Dermis blood vessel endothelial cell (primary cell): ENCODE data around the gene DCLRE1C. TPM values are rescaled to one million over a fixed set of nuclear protein-coding genes. Genes with fewer than 3 reads are reported as not detected.
"Not testable (repeated sequence)": the region's sequence is repeated elsewhere in the genome, so short reads cannot be mapped to it uniquely, and the experiment has no call there.

Source experiments
- DNase-seq: peaks from one replicate; pipeline ENCODE4 v3.0.0; 2010
- total RNA-seq: library from RNA; depleted of rRNA; stranded (reverse); fragments of >200 nt; gene quantifications from 2 replicates; pipeline ENCODE4 v1.2.3, GENCODE V29; 2014

DCLRE1C gene
- total RNA-seq, 1 donor from 2014 or later = 8.8 TPM

DNA sequence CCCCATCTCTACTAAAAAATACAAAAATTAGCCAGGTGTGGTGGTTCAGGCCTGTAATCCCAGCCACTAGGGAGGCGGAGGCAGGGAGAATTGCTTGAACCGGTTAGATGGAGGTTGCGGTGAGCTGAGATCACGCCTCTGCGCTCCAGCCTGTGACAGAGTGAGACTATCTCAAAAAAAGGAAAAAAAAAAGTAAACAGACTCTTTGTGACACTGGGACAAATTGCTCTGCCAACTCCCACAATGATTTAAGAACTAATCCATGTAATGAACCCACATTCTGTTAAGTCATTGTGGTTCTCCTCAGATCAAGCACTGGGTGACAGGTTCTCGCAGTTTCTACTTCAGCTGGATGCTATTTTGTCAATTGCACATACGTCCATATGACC is 11.0 kb downstream of the DCLRE1C start:
- DNase-seq = not testable (repeated sequence)

DNA sequence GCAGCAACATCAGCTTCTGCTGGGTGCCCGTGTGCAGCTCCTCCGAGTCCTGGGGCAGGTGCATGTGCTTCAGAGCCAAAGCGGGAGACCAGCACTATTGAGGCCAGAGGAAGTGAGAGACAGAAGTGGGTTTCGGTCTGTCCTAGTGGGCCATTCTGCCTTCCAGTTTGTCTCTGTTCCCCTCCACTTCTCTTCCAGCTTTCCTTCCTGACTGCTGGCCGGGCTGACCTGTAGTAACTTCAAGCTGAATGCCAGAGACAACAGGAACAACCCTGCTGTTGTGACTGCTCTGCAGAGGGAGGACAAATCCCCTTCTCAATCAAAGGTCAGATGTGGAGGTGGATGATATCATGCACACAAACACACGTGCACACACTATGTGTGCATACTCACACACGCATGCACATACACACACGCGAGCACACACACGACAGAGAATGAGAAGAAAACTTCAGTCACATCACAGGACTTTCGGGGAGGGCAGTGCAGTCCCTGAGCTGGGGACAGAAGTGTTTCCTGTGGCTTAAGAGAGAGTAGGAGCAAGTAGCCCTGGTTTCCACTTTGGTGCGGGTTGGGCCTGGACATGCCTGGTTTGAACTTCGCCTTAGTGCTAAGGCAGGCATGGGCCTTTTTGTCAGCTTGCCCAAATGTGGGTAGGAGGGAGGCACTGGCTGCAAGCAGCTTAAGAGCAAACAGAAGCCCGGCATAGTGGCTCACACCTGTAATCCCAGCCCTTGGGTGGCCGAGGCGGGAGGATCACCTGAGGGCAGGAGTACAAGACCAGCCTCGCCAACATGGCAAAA is 11.5 kb downstream of the DCLRE1C start:
- not testable (repeated sequence) for DNase-seq

DNA sequence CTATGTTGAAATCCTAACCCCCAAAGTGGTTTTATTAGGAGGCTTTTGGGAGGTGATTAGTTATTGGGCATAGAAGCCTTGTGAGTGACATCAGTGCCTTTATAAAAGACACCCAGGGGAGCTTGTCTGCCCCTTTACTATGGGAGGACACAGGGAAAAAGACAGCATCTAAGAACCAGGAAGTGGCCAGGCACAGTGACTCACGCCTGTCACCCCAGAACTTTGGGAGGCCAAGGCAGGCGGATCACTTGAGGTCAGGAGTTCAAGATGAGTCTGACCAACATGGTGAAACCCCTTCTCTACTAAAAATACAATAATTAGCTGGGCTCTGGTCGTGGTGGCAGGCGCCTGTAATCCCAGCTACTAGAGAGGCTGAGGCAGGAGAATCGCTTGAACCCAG is 14.9 kb downstream of the DCLRE1C start:
- not testable (repeated sequence) for DNase-seq

DNA sequence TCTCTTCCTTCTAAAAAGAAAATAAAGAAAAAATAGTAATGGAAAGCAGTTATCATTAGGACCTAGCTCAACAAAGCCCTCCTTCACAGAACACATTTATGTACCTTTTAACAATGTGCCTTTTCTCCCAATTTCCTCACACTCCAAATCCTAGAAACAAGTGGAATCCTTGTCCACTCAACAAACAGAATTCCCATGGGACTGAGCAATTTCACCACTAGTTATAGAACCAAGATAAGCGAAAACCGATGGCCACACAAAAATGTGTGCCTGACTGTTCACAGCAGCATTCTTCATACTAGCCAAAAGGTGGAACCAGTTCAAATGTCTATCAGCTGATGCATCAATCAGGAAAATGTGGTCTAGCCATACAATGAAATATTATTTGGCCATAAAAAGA is 17.3 kb downstream of the DCLRE1C start:
- no peak for DNase-seq

DNA sequence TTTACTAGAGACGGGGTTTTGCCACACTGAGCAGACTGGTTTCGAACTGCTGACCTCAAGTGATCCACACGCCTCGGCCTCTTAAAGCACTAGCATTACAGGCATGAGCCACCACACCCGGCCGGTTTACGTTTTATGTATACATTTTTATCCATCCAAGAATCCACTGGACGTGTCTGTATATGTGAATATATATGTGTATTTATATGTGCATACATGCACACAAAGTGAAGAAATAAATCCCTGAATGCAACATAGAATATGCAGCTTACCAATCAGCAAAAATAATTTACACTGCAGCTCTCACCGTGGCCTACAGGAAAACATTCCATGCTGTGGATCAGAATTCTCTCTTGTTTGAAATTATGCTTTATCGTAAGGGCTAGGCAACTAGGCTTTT is 23.3 kb downstream of the DCLRE1C start:
- DNase-seq = no peak

DNA sequence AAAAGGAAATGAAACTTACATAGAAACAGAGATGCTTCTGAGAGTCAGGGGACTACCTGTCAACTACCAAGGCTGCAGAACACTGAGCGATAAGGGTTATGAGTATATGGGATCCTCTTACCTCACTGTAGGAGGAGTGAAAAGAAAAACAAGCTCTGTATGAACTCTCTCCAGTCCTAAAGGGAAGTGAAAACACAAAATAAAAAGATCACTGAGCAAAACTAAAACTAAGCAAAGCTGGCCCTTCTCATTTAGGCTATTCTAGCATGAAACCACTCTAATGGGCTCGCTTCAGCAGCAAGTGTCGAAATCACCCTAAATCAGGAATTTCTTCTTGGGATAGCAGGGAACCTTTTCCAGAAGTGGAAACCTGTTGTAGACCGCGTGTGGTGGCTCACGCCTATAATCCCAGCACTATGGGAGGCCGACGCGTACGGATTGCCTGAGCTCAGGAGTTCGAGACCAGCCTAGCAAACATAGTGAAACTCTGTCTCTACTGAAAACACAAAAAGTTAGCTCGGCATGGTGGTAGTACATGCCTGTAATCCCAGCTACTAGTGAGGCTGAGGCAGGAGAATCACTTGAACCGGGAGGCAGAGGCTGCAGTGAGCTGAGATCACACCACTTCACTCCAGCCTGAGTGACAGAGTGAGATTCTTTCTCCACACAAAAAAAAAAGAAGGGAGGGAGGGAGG is 27.0 kb downstream of the DCLRE1C start:
- DNase-seq = no peak

DNA sequence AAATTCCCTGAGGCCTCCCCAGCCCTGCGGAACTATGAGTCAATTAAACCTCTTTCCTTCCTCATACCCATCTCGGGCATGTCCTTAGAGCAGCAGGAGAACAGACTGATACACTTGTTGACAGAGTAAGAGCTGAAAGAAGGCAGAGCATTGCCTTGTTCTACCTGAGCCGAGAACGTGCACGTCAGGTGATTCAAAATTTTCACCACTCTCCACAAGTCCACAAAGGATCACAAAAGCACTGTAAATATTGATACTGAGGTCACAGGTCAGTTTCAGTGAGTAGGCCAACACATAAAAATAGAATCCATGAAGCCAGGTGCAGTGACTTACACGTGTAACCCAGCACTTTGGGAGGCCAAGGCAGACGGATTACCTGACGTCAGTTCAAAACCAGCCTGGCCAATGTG is 27.8 kb downstream of the DCLRE1C start:
- peak; percentile 3 for DNase-seq

DNA sequence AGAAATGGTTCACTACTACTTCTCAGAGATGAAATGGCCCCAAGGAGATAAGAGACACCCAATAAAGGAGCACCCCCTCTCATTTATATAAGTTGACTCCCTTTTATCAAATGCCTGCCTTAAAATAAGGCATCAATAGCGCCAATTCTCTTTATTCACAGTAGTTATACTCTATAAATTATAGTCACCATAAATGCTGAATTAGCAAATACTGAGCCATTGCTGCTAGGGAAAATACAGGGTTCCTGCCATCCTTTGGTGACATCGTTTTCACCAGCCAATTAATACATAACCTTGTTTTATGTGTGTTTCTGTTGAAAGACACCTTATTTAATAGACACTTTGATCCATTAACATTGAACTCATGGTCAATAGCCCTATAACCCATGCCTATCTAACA is 28.6 kb downstream of the DCLRE1C start:
- DNase-seq = no peak

DNA sequence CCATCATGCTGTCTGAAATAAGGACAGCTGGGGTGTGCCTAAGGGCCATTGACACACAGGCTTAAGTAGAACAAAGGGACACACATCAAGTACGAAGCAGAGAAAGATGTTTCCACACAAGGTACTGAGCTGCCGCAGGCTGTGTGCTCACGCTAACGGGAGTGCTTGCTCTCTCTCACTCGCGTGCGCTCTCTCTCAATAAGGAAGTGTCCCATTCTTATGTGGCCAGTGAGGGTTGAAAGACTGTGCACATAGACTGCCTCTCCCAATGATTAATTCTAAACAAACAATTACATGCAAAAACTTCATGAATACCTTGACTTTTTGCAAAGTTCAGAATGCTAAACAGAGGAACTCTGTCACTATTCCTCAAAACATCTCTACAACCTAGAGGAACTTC is 29.9 kb downstream of the DCLRE1C start:
- DNase-seq = no peak

DNA sequence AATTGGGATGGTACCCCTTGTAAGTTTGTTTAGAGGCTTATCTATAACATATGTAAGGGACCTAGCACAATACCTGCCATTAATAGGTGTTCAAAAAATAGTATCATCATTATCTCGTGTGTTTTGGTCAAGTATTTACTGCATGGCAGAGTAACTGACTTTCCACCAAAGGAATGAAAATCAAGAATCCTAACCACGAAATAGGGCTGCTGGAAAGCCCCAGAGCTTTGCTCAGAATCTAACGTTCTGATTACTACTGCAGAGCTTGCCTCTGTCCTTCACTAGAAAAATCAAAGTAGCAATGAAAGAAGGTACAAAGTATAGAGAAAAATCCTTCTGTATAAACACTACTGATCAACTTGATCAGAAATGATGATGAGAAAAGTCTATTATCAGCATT is 34.9 kb downstream of the DCLRE1C start:
- no peak for DNase-seq

DNA sequence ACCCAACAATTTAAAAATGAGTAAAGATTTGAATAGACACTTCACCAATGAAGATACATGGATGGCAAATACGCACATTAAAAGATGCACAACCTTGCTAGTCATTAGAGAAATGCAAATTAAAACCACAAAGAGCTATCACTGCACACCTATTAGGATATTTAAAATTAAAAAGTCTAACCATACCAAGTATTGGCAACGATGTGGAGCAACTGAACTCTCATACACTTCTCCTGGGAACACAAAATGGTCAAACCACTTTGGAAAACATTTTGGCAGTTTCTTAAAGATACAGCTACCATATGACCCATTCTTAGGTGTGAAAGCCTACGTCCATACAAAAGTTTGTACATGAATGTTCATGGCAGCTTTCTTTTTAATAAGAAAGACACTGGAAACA is 36.1 kb downstream of the DCLRE1C start:
- no peak for DNase-seq

DNA sequence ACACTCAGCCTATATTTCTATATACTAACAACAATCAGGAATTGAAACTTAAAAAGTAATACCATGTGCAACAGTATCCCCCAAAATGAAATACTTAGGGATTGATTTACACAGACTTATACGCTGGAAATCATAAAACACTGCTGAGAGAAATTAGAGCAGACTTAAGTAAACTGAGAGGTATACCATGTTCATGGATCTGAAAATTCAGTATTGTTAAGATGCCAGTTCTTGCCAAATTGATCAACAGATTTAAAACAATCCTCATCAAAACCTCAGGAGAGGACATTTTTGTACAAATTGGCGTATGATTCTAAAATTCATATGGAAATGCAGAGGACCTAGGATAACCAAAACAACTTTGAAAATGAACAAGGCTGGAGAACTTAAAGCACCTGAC is 37.3 kb downstream of the DCLRE1C start:
- DNase-seq = no peak

DNA sequence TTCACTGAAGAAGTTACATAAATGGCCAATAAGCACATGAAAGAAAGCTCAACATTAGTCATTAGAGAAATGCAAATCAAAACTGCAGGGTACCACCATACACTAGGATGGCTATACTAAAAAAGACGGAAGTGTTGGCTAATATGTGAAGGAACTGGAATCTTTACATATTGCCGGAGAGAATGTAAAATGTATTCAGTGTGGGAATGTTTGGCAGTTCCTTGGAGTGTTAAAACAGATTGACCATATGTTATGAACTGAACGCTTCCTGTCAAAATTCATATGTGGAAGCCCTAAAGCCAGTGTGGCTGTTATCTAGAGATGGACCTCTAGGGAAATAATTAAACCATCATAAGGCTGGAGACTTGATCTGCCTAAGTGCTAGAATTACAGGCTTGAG is 42.1 kb downstream of the DCLRE1C start:
- no peak for DNase-seq

DNA sequence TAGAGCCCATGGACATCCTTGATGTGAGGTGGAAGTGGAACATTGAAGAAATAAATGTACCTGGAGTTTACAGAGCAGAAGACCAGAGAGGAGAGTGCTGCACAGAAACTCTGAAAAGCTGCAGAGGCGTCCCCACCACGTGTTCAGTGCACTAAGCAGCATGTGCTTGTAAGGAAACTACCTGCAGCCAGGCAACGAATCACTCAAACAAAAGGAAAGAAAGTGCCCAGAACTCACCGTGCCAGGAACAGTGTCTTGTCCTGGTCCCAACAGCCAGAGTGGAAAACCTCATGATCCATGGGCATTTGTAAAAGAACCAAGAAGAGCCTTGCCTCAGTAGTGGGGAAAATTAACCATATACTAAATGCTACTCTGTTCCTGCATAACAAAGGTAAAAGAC is 42.9 kb downstream of the DCLRE1C start:
- DNase-seq = no peak

DNA sequence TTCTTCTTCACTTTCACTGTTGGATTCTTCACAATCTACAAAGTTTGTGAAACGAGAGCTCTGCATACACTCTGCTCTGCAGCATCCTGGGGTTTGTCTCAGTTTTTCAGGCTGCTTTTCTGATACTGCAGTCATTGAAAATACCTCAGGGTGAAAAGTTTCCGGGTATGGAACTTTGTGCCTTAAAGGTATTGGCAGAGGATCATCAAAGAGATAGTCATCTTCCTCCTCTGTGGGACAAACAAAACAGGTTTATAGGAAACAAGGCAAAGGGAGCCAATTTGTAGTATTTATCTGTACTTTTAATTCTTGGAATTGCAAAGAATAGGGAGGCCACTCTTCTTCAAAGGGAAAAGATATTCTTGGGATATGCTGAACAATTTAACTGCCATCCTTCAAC is 44.8 kb downstream of the DCLRE1C start:
- DNase-seq = no peak

DNA sequence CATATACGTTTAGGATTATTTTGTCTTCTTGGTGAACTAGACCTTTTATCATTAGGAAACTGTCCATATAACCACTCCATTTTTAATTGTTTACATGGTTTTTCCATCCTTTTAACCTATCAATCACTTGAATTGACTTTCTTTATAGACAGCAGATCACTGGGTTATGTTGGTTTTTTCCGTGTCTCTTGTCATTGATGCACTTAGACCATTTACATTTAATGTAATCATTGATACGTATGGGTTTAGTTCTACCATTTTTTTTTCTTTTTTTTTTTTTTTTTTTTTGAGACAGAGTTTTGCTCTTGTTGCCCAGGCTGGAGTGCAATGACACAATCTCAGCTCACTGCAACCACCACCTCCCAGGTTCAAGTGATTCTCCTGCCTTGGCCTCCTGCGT is 46.3 kb downstream of the DCLRE1C start:
- not testable (repeated sequence) for DNase-seq

DNA sequence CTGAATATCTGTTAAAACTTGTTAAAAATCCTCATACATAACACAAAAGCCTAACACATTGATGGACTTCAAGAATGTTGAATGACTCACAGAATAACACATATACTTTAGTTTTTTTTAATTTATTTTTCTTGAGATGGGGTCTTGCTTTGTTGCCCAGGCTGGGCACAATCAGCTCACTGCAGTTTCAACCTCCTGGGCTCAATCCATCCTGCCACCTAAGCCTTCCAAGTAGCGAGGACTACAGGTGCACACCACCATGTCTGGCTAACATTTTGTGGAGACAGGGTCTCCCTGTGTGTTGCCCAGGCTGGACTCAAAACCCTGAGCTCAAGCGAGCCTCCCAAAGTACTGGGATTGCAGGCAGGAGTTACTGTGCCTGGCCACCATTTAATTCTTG is 47.1 kb downstream of the DCLRE1C start:
- no peak for DNase-seq

DNA sequence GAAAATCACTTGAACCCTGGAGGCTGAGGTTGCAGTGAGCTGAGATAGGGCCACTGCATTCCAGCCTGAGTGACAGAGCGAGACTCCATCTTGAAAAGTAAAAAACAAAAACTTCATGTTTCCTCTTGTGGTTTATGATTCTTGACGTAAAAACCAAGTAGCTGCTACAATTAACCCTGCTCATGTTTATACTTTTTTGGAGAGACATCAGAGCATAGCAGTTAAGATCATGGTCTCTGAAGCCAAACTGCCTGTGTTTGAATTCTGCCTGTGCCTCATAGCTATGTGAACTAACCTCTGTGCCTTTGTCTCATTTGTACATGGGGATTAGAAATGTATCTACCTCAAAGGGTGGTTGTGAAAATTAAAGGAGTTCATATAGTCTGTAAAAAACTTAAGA is 48.0 kb downstream of the DCLRE1C start:
- no peak for DNase-seq

DNA sequence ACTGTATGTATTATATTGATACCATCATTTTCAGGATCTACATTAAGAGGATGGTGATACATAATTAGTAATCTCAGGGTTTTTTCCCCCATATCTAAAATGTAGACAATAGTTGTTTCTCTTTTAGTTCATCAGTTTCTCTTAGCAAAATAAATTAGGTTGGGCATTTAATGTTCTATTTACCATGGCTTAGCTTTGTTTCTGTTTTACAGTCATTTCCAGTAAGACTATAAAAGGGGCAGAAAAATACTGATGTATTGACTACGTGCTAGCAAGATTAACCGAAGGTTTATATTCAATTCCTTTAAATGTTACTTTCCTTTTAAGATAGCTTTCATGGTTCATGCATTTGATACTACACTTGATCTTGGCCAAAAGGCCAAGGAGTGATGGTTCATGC is 49.0 kb downstream of the DCLRE1C start:
- DNase-seq = no peak

DNA sequence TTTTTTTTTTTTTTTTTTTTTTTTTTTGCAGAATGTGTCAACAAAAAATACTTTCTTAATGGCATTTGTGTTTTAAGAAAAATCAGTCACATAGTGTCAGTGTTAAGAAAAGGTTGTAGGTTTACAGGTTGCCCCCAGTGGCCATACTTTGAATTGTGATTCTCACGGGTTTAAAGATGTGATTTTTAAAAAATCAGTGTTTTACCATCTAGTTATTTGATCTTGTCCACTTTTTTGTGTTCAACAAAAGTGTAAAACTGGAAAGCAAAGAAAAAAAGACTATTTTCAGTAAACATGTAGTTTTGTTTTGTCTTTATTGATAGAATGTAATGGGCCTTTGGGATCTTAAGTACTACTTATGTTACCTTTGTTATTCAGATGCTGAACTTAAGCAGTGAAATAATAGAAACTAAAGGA is 49.6 kb downstream of the DCLRE1C start:
- peak; percentile 54 for DNase-seq

DNA sequence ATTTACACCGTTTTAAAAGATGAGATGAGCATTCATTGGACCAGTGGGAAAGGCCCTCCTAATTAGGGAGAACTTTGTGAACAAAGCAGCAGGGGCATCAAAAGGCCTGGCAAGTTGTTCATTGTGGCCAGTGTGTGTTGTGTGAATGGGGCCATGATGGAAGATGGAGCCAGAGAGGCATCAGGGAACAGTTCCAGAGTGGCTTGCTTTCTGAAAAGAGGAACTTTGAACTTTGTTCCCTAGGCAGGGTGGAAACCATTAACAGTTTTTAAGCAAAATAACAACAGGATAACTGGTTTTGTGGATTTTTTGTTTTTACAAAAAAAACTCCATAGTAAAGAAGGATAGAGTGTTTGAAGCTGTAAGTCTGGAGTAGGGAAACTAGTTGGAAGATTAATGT is 62.7 kb downstream of the DCLRE1C start:
- no peak for DNase-seq

DNA sequence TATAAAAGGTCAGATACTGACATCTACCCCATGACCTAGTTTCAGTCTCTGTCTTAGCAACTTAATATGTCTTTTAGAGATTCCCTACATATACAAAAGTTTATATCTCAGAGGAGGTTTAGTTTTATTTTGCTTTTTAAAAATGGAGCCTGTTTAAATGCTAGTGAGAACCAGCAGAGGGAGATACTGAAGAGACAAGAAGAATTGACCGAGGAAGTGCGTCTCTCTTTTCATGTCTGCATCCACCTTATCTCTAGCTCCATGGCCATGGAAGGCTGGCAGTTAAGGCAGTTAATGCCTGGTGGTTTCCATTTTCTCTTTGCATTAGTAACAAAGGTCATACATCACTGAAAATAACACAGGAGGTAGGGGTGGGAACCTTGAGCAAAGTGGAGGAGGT is 64.6 kb downstream of the DCLRE1C start:
- DNase-seq = peak; percentile 17

DNA sequence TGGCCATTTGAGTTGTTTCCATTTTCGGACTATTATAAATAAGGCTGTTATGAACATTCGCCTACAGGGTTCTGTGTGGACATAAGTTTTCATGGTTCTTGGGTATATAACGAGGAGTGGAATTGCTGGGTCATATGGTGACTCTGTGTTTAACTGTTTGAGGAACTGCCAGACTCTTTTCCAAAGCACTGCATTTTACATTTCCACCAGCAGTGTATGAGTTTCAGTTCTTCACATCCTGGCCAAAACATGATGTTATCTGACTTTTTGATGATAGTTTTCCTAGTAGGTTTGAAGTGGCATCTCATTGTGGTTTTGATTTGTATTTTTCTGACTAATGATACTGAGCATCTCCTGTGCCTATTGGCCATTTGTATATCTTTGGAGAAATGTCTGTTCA is 69.8 kb downstream of the DCLRE1C start:
- DNase-seq = no peak

DNA sequence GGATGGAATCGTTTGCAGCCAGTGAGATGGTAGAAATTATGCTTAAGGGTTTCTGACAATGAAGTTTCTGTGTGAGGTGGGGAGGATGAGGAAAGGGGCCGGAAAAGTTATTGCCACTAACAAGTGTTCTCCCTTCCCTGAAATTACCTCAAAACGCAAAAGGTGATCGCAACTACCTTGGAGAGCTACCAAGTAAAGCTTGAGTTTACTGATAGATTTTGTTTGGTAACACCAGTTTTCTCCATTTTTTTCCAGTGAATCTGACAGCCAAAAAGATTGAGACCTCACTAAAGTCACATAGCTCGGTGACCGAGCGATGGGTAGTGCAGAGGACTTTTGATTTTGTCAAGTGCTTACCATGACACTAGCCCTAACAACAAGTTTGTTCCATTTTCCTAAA is 73.7 kb downstream of the DCLRE1C start:
- peak; percentile 16 for DNase-seq

DNA sequence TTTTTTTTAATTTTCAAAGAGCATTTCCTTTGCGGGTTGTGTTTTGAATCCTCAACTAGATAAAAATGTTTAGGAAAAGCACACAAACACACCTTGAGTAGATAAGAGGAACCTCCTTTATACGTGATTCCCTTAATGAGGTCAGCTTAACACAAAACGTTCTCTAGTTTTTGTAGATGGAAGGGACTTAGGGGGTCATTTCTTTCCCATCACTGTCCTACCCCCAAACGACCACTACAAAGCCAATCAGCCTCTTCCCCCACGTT is 74.0 kb downstream of the DCLRE1C start:
- DNase-seq = peak; percentile 7
